ENCODE data around the gene EYA2. TPM values are rescaled to one million over a fixed set of nuclear protein-coding genes. Genes with fewer than 3 reads are reported as not detected.
"Not testable (repeated sequence)": the region's sequence is repeated elsewhere in the genome, so short reads cannot be mapped to it uniquely, and the experiment has no call there.

Gene EYA2
- total RNA-seq, 1 donor from 2014 or later, result 27.7 TPM

DNA sequence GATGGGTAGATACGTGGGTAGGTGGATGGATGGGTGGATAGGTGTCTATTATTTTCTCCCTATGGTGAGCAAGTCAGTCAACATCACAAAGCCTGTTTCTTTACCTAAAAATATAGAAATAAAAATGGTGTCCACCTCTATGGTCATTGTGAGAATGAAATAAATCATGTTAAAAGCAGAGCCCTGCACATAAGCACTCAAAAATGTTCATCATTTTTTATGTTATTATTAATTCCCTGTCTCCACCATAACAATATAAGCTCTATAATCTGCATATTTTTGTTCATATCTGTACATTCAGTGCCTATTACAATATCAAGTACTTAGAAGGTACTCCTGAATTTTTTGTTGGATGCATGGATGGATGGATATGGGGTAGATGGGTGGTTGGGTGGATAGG, 284.2 kb downstream of the EYA2 start:
- ATAC-seq, result no peak

DNA sequence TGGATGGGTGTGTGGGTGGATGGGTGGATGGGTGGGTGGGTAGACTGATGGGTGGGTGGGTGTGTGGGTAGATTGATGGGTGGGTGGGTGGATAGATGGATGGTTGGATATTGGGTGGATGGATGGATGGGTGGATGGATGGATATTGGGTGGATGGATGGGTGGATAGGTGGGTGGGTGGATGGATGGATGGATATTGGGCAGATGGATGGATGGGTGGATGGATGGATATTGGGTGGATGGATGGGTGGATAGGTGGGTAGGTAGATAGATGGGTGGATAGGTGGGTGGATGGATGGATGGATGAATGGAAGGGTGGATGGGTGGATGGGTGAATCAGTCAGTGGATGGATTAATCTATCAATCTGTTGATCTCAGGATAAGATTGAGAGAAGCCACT, 284.6 kb downstream of the EYA2 start:
- ATAC-seq, result no peak

DNA sequence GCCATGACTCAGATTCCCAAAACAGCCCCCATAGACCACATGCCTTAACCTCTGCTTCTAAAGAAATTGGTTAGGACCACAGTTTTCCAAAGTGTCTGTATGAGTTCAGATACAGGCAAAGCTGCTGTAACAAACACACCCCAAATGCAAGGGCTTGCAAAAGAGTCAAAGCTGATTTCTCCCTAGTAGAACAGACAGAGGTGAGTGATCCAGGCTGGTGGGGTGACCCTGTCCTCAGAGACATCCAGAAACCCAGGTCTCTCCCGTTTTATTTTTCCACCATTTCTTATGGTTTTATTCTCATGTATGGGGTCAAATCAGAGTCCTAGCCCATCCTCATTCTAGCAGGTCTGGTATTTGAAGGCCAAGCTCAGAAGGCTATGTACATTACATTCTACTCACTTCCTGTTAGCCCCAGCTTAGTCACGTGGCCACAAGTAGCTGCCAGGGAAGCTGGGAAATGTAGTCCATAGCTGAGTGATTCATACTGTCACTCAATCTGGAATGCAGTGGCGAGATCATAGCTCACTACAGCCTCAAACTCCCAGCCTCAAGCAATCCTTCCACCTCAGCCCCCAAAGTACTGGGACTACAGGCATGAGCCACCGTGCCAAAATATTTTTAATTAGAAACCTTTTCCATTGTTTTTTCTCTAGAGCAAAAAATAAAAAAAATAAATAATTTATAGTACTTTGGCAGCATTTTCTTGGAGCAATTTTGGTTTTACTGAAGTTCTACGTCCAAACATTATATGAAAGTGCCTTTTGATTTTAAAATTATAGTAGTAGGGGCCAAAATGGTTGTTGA, 286.6 kb downstream of the EYA2 start:
- peak; percentile 94 for ATAC-seq

DNA sequence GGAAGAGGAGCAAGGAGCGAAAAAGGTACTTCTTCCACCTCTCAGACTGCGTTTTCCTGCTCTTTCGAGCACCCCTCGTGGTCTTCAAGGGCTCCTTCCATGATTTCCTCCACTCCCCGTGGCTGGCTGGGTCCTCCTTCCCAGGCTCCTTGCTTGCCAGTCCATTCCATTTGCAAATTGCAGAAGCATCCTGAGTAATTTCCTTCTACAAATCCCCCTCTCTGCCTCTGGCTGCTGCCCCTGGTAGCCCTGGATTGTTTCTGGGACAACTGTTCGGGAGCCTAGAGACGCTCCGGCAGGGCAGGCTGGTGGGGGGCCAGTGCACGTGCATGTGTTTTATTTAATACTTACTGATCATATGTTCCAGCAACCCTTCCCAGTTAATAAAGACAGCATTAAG, 288.7 kb downstream of the EYA2 start:
- ATAC-seq, result no peak

DNA sequence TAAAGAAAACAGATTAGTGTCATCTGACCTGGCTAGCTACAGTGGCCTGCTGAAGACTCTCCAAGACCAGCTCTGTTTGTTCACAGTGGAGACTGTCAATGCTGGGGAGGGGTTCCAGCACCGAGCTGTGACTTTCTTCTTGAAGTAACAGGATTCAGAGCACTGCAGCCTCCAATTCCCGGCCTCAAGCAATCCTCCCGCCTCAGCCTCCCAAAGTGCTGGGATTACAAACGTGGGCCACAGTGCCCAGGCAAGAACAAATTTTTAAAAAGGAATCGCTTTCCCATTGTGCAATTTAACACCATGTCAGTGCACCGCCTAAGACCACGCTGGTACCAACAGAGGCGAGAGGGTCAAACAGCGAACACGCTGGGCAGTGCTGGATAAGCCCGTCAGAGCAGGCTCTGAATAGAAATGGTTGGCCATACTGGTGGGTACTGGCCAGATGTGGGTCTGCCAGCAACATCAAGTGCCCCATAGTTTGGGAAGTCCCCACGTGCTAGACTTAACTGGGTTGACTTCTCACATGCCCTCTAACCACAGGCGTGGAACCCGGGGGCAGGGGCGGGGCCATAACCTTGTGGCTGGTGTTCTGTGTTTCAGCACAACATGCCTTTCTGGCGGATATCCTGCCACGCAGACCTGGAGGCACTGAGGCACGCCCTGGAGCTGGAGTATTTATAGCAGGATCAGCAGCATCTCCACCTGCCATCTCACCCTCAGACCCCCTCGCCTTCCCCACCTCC, 293.0 kb downstream of the EYA2 start:
- ATAC-seq, result no peak

DNA sequence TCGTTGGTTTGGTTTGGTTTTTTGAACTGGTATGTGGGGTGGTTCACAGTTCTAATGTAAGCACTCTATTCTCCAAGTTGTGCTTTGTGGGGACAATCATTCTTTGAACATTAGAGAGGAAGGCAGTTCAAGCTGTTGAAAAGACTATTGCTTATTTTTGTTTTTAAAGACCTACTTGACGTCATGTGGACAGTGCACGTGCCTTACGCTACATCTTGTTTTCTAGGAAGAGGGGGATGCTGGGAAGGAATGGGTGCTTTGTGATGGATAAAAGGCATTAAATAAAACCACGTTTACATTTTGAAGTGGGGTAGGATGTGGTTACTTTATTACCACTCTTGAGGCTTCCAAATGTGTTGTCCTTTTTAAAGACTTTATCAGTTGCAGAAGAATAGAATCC, 293.9 kb downstream of the EYA2 start:
- ATAC-seq, result no peak

DNA sequence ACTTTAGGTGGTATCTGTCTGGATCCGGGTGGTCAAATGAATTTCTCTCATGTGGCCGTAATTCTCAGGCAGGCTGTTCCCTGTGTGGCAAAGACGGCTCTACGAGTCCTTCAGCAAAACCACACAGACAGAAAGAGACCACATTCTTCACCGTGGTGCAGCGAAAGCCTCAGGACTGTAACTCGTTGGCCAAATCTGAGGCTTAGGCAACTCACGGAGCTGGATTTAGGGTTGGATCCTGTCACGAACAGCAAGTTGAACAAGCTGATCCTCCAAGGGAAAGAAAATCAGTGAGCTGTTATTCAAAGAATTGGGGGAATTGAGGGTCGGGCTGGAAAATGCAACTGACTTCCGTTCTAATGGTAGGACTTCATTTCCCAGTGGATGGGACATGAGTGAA, 294.4 kb downstream of the EYA2 start:
- ATAC-seq, result no peak

DNA sequence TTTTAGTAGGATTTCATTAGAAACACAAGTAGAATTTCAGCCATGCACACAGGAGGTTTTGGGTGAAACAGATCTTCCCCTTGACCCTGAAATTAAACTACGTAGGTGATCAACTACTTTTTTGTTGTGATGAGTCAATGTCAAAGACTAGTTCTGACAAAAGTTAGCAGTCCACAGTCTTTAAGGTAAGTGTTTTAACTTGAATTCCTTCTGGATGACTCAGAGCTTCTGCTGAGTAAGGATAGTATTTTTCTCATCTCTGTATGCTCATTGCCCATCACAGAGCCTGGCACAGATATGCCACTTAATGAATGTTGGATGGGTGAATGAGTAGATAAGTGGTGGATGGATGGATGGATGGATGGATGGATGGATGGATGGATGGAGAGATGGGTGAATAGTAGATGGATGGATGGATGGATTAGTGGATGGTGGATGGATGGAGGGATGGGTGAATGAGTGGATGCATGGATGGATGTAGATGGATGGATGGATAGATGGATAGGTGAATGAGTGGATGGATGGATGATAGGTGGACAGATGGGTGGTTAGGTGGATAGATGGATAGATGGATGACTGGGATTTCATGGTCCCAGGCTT, 296.5 kb downstream of the EYA2 start:
- ATAC-seq, result peak; percentile 77

DNA sequence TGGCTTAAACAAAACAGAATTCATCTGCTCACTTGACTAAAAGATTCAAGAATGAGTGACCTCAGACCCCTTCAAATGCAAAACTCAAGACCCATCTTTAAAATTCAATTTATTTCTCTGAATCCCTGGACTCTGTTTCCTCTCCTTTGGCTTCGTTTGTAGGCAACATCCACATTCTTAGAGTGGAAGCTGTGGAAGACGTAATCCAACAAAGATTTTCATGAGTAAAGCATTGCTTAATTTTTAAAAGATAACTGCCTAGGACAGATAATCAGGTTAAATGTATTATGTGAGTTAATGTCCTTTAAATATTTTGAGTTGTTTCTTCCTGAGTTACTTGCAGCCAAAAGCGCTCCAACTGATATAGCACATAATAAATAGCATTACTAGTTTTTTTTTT, 297.3 kb downstream of the EYA2 start:
- no peak for ATAC-seq

DNA sequence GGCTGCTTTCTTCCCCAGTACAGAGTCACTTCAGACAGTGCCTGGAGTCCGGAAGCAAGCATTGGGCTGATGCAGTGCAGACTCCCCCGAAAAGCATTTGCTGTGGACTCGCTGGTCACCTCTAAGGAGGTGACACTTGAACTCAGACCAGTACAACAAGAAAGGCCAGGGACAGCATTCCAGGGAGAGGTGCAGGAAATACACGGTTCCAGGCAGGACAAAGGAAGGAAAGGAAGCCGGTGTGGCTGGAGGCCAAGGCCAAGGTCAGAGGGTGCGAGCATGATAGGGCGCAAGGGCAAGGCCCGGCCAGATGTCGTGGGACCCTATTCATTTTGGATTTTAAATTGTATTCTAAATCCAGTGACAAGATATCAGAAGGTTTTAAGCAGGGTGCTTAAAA, 300.9 kb downstream of the EYA2 start:
- ATAC-seq, result peak; percentile 8

DNA sequence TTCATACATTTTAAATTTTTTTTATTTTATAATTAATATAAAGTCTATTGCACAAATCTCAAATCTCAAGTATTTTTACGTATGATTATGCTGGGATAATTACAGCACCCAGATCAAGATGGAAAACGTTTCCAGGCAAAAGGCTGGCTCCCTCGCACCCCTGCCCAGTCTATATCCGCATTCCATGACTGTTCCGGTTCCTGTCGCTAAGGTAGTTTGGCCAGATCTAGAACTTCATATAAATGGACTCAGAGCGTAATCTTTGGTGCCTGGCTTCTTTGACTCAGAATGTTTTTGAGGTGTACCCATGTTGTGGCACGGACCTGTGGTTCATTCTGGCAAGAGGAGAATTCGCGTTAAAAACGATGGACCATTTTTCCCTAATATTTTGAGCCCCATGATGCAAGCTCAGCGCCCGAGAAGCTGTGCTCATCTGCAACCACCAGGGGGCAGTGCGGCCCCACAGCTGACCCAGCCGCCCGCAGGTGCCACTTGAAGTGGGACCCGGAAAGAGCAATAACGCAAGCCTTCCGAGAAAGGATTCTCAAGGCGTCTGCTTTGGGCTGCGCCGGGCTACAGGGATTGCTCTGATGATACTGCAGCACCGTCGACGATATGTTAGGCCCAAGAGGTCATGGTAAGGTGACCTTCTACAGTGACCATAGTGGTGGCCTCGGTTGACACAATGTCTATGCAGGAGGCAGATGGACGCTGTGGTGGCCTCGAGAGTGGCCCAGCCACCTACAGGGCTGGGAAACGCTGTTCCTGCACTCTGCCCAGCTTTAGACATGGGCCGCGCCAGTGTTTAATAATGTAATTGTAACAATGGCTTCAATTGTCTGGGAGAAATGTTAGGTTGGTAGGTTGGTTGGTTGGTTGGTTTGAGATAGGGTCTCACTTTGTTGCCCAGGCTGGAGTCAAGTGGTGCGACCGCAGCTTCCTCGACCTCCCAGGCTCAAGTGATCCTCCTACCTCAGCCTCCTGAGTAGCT, 301.7 kb downstream of the EYA2 start:
- ATAC-seq, result peak; percentile 71

DNA sequence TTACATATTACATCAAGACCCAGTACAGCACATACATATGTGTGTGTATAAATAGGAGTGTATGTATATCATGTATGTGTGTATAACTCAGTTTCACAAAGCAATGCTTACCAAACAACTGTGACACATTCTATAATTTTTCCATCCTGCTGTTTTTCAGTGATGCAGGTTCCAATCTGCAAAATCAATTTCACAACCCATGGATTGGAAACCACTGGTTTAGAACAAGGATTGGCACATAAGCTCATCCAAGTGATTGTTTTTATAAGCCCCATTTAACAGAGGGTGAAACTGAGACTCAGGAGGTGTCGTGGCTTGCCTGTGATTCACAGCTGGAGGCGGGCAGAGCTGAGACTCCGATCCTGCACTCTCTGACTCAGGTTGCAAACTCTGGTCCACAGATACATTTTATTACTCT, 303.6 kb downstream of the EYA2 start:
- ATAC-seq, result peak; percentile 81

DNA sequence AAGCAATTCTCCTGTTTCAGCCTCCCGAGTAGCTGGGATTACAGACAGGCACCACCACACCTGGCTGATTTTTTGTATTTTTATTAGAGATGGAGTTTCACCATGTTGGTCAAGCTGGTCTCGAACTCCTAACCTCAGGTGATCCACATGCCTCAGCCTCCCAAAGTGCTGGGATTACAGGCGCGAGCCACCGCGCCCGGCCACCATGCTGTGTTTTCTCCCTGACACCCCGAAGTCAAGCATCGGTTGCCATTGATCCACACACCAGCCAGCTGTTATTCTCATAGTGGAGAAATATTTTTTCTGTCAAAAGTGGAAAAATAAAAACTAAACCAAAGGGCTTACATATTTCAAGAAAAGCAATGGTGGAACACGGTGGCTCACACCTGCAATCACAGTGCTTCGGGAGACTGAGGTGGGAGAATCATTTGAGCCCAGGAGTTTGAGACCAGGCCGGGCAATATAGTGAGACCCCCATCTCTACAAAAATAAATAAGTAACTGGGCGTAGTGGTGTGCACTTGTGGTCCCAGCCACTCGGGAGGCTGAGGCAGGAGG, 304.4 kb downstream of the EYA2 start:
- no peak for ATAC-seq

DNA sequence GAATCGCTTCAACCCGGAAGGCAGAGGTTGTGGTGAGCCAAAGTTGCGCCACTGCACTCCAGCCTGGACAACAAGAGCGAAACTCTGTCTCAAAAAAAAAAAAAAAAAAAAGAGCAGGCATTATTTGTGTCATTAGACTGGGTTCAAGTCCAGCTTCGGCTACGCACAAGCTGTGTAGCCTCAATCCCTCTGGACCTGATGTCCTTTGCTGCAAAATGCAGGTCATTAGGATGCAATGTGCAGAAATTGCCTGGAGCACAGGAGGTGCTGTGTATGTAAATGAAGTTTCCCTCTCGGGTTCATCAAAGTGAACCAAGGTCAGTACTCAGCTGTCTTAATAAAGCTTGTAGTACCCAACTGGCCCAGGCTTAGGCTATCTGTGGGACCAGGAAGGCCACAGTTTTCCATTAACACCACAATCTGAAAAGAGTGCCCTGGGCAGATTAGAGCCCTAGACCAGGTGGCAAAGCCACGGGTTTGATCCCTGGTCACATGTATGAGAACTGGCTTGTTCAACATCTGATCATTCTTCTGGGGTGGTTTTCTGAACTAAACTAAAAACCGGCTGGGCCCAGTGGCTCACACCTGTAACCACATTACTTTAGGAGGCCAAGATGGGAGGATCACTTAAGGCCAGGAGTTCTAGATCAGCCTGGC, 306.6 kb downstream of the EYA2 start:
- no peak for ATAC-seq

DNA sequence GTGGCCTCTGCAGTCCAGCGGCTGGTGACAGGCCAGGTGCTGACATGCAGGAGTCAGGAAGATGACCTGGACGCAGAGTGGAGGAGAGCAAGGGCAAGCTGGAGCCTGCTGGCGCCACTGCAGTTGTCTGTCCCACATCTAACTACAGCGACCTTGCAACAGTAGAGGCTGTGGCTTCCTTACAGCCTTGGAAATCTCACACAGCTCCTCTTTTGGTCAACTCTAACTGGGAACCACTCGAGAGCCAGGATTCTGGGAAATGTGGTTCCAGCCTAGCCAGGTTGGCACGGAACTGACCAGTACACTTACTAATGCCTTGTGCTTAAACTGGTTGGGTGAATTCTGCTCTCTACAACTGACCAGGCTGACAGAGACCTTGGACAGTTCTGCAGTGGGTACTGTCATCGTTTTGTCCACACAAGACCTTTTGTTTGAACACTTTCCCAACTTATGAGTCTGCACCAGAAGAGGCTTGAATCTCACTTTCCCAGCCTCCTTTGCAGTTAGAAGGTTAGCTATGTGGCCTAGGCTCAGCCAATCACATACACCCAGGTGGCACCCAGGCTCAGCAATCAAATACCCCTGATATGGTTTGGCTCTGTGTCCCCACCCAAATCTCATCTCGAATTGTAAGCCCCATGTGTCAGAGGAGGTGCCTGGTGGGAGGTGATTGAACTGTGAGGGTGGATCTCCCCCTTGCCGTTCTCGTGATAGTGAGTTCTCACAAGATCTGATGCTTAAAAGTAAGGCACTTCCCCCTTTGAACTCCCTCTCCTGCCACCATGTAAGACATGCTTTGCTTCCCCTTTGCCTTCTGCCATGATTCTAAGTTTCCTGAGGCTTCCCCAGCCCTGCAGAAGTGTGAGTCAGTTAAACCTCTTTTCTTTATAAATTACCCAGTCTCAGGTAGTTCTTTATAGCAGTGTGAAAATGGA, 308.4 kb downstream of the EYA2 start:
- ATAC-seq, result no peak

DNA sequence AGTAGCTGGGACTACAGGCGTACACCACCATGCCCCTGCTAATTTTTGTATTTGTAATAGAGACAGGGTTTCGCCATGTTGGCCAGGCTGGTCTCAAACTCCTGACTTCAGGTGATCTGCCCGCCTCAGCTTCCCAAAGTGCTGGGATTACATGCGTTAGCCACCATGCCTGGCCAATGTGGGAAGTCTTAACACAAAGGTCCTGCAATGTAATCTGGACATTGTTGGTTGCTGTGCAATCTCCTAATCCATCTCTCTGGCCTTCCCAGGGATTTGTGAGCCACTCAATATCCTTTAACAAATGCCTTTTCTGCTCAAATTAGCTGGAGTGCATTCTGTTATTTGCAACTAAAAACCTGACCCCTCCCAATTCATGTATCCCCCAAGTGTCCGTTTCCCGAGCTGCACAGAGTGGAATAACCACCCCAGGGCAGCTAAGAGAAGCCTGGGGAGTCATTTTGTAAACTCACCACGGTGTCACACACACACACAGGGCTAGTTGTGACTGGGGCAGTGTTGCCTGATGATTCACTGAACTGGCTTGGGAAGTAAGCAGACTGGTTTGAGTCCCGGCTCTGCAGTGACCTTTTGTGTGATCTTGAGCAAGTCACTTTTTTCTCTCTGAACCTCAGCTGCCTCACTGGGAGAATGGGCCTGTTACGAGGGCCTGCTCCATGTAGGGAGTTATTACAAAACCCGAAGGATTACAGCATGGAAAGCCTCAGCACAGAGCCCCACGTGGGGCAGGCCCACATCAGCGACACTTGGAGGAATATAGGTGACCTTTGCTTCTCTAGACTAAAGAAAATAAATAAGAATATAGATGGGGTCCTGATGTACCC, 309.6 kb downstream of the EYA2 start:
- peak; percentile 92 for ATAC-seq

DNA sequence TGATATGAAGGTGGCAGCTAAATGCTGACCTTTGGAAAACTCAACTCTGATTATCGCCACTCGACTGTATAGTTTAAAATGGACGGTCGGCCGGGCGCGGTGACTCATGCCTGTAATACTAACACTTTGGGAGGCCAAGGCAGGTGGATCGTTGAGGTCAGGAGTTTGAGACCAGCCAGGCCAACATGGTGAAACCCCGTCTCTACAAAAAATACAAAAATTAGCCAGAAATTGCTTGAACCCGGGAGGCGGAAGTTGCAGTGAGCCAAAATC, 310.1 kb downstream of the EYA2 start:
- ATAC-seq, result not testable (repeated sequence)

DNA sequence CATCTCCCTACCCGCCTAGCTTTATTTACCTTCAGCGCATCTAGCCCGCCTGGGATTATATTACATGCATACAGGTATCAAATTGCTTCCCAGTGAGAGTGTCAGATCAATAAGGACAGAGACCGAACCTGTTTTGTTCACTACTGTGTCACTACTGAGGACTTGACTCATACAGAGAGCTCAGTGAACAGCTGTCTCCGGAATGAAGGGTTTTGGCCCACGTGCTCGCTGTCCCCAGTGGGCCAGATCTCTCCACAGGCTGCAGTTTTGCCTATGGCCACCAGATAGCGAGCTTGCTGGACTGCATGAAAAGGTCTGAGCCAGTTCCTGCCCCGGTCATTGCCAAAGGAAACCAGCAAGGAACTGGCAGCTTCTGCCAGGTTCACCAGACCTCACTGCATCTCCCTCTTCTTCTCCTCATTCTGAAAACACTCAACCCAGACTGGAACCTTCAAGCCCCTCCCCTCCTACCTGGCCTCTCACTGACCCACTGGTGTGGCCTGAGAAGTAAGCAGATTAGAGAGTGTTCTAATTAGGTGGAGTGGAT, 311.0 kb downstream of the EYA2 start:
- peak; percentile 74 for ATAC-seq

DNA sequence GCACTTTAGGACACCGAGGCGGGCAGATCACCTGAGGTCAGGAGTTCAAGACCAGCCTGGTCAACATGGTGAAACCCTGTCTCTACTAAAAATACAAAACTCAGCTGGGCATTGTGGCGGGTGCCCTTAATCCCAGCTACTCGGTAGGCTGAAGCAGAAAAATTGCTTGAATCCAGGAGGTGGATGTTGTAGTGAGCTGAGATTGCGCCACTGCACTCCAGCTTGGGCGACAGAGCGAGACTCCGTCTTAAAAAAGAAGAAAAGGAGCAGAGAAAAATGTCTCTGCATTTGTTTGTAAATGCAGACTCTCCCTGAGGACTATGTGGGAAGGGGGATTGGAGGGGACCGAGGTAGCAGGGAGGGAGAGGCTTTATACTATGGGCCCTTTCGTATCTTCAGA, 311.9 kb downstream of the EYA2 start:
- not testable (repeated sequence) for ATAC-seq

All from esophagus mucosa (tissue), 1 donor.